ENCODE measurements around the gene PALS2.

PALS2 gene

DNA sequence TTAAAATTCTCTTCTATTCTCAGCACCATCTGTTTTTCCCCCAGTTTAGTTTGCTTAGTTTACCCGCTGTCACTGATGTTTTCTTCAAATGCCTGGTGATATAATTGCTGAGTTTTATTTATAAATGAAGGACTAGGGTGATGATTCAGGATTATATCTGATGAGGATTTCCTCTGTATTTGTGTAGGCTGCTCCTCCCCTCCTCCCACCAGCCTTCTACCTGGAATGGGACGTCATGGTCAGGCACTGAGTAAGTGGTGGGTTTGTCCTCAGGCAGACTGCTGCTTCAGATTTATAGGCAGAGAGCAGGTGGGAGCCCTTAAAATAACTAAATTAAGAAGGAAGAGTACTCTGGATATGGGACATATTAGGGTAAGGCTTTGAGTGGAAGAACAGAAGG is 35.8 kb downstream of the PALS2 start:
- Histone ChIP-seq H3K9ac (no peak overlapping the region), H3K36me3 (ENCODE audit: insufficient read depth) (0 out of 2 replicates have a peak, but pooled peaks cover 5% of the 10 kb centered on the region), H3K4me3 (IDR thresholded peaks at IDR 0.05; ENCODE audit: insufficient read depth, low read depth, low read length) (no peak overlapping the region), H2AFZ (ENCODE audit: low read depth) (no peak overlapping the region), H3K4me2 (no peak overlapping the region), H3K27ac (no peak overlapping the region), H4K20me1 (ENCODE audit: insufficient read depth) (peaks cover 6% of the 10 kb centered on the region; the same call in 1 of the 2 replicates), H3K27me3 (ENCODE audit: insufficient read depth, low read depth) (no peaks in the 10 kb centered on the region), H3K79me2 (ENCODE audit: insufficient read depth, low read depth) (peaks cover 94% of the 10 kb centered on the region), H3K4me1 (ENCODE audit: low read depth, poor library complexity, severe bottlenecking) (peaks cover 33% of the 10 kb centered on the region)
- TF ChIP-seq, protein P1, sequence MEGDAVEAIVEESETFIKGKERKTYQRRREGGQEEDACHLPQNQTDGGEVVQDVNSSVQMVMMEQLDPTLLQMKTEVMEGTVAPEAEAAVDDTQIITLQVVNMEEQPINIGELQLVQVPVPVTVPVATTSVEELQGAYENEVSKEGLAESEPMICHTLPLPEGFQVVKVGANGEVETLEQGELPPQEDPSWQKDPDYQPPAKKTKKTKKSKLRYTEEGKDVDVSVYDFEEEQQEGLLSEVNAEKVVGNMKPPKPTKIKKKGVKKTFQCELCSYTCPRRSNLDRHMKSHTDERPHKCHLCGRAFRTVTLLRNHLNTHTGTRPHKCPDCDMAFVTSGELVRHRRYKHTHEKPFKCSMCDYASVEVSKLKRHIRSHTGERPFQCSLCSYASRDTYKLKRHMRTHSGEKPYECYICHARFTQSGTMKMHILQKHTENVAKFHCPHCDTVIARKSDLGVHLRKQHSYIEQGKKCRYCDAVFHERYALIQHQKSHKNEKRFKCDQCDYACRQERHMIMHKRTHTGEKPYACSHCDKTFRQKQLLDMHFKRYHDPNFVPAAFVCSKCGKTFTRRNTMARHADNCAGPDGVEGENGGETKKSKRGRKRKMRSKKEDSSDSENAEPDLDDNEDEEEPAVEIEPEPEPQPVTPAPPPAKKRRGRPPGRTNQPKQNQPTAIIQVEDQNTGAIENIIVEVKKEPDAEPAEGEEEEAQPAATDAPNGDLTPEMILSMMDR (conservative IDR thresholded peaks at IDR 0.05; ENCODE audit: low read depth, low read length): no peak

DNA sequence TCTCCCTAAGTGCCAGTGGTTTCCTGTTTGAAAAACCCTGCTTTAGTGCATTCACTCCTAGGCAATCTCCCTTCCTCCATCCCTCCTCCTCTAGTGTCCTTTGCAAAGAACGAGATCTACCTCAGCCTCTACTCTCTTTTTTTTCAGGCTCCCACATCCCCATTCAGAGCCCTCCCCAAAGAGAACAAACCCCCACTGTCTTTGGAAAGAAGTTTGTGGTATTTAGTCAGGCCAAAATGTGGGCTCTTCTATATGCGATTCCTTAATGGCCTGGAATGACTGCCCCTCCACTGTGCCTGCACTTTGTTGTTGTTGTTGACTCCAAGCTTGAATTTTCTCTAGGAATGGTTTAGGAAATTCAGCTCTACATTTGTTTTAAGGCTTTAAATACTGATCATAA is 36.3 kb downstream of the PALS2 start:
- H3K36me3 ChIP-seq (ENCODE audit: insufficient read depth): 0 out of 2 replicates have a peak, but pooled peaks cover 5% of the 10 kb centered on the region
- peaks cover 6% of the 10 kb centered on the region; the same call in 1 of the 2 replicates for H4K20me1 ChIP-seq (ENCODE audit: insufficient read depth)
- H2AFZ ChIP-seq (ENCODE audit: low read depth): no peak overlapping the region
- no peak overlapping the region for H3K9ac ChIP-seq
- no peak overlapping the region for H3K4me2 ChIP-seq
- no peak overlapping the region for H3K4me3 ChIP-seq (IDR thresholded peaks at IDR 0.05; ENCODE audit: insufficient read depth, low read depth, low read length)
- H3K27ac ChIP-seq: no peak overlapping the region
- TF ChIP-seq, protein P1 (conservative IDR thresholded peaks at IDR 0.05; ENCODE audit: low read depth, low read length): no peak
- peaks cover 94% of the 10 kb centered on the region for H3K79me2 ChIP-seq (ENCODE audit: insufficient read depth, low read depth)
- no peaks in the 10 kb centered on the region for H3K27me3 ChIP-seq (ENCODE audit: insufficient read depth, low read depth)
- H3K4me1 ChIP-seq (ENCODE audit: low read depth, poor library complexity, severe bottlenecking): peaks cover 33% of the 10 kb centered on the region

GRCh38 chr7:24611130-24611529 is 37.9 kb downstream of the PALS2 start:
- H3K36me3 ChIP-seq (ENCODE audit: insufficient read depth): 0 out of 2 replicates have a peak, but pooled peaks cover 5% of the 10 kb centered on the region
- H3K4me1 ChIP-seq (ENCODE audit: low read depth, poor library complexity, severe bottlenecking): peaks cover 33% of the 10 kb centered on the region
- no peak overlapping the region for H3K4me2 ChIP-seq
- no peak overlapping the region for H3K27ac ChIP-seq
- H4K20me1 ChIP-seq (ENCODE audit: insufficient read depth): peaks cover 6% of the 10 kb centered on the region; the same call in 1 of the 2 replicates
- no peak overlapping the region for H3K9ac ChIP-seq
- TF ChIP-seq, protein P1 (conservative IDR thresholded peaks at IDR 0.05; ENCODE audit: low read depth, low read length): no peak
- no peak overlapping the region for H2AFZ ChIP-seq (ENCODE audit: low read depth)
- no peak overlapping the region for H3K4me3 ChIP-seq (IDR thresholded peaks at IDR 0.05; ENCODE audit: insufficient read depth, low read depth, low read length)
- H3K27me3 ChIP-seq (ENCODE audit: insufficient read depth, low read depth): no peaks in the 10 kb centered on the region
- H3K79me2 ChIP-seq (ENCODE audit: insufficient read depth, low read depth): peaks cover 97% of the 10 kb centered on the region

DNA sequence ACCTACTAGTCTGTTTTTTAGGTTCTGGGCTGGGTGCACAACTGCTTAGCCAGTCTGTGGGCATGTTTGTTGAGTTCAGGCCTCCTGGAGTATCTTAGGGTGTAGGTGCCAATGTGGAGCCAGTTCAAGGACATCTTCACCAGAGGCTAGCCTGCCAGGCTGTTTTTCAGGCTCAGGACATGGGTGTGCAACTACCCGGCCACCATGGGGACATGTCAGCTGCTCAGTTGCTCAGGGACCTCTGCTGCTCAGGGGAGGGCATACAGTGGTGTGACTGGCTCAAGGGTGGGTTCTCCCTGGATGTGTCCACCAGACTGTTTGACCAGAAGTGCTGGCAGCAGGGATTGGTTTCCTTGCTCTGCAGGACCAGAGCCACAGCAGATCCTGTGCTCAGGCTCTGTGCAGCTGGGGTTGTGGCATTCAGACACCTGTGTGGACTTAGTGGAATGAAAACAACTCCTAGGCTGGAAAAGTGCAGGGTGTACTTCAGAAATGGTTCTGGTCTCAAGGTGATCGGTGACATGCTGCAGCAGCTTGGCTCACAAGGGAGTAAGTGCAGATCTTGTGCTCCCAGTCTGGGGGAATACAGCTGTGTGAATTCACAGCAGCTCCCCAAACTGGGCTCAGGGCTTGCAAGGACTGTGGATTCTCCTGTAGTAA is 44.8 kb downstream of the PALS2 start:
- no peak overlapping the region for H2AFZ ChIP-seq (ENCODE audit: low read depth)
- peaks cover 95% of the 10 kb centered on the region for H3K79me2 ChIP-seq (ENCODE audit: insufficient read depth, low read depth)
- no peaks in the 10 kb centered on the region for H3K36me3 ChIP-seq (ENCODE audit: insufficient read depth)
- H3K27me3 ChIP-seq (ENCODE audit: insufficient read depth, low read depth): no peaks in the 10 kb centered on the region
- no peak overlapping the region for H3K27ac ChIP-seq
- no peak overlapping the region for H3K9ac ChIP-seq
- TF ChIP-seq, protein P1 (conservative IDR thresholded peaks at IDR 0.05; ENCODE audit: low read depth, low read length): no peak
- peaks cover 40% of the 10 kb centered on the region for H3K4me1 ChIP-seq (ENCODE audit: low read depth, poor library complexity, severe bottlenecking)
- H3K4me3 ChIP-seq (IDR thresholded peaks at IDR 0.05; ENCODE audit: insufficient read depth, low read depth, low read length): no peak overlapping the region
- H3K4me2 ChIP-seq: no peak overlapping the region
- H4K20me1 ChIP-seq (ENCODE audit: insufficient read depth): no peaks in the 10 kb centered on the region
